WERI-Rb-1 (cell line): Measurements from ENCODE around the gene PTPRN2.

ENCODE experiments used
- DNase-seq: peaks from one replicate; pipeline ENCODE4 v3.0.0-alpha.2; 2020
- H3K27ac ChIP-seq: fragments of 250-450 bp; sonication (Bioruptor Pico); 2 replicates; pipeline ENCODE4 v1.5.1; 2020; ENCODE audit warnings: mild to moderate bottlenecking, moderate library complexity
- H3K27me3 ChIP-seq: fragments of 250-450 bp; sonication (Bioruptor Pico); 2 replicates; pipeline ENCODE4 v1.5.1; 2021; ENCODE audit warnings: mild to moderate bottlenecking, low read depth, moderate library complexity; ENCODE audit not compliant: insufficient read depth, severe bottlenecking
- H3K36me3 ChIP-seq: fragments of 250-450 bp; sonication (Bioruptor Pico); 2 replicates; pipeline ENCODE4 v1.5.1; 2020; ENCODE audit warnings: mild to moderate bottlenecking, moderate library complexity
- H3K4me3 ChIP-seq: 2 replicates; pipeline ENCODE4 v1.5.1; 2011; ENCODE audit warnings: low read depth, mild to moderate bottlenecking, control low read depth, low read length
- H3K9me3 ChIP-seq: fragments of 250-450 bp; sonication (Bioruptor Pico); 2 replicates; pipeline ENCODE4 v1.5.1; 2021; ENCODE audit warnings: mild to moderate bottlenecking, moderate library complexity; ENCODE audit not compliant: severe bottlenecking
- TF ChIP-seq, protein P1 (sequence below): IDR thresholded peaks from 2 replicates; pipeline ENCODE4 v1.5.1; 2011; ENCODE audit warnings: low read depth, mild to moderate bottlenecking, control low read depth, inconsistent platforms, low read length

The PTPRN2 gene

DNA sequence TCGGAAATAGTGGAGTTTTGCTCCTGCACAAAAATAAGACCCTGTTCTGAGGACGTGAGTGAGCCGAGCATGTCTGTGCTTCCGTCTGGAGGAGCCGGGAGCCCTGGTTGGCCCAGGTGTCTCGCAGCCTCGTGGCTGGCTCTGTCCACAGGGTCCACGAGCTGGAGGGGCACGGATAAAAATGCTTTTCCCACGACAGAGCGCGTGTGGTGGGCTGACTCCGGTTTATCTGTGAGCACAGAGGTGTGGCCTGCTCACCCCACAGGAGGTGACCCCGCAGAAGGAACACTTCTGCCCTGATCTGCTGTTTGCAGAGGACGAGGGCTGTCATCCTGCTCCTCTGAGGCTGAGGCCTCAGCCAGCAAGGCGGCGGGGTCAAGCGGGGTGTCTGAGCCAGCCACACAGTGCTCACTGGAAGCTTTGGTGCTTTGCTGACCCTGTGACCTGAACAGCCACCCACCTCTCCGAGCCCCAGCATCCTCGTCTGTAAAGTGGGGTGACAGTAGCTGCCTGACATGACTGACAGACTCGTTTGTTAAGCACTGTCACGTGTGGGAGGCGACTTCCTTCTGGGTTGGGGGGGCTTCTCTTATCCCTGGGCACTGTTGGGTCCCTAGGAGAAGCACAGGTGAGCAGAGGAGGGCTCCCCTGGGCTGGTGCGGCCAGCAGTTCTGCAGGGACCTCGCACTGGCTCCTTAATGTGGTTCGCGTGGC, 1088.3 kb downstream of the PTPRN2 start:
- Histone ChIP-seq H3K27ac (no peak overlapping the region), H3K27me3 (no peaks in the 10 kb centered on the region), H3K36me3 (no peaks in the 10 kb centered on the region), H3K9me3 (no peaks in the 10 kb centered on the region), H3K4me3 (no peak overlapping the region)
- TF ChIP-seq, protein P1, sequence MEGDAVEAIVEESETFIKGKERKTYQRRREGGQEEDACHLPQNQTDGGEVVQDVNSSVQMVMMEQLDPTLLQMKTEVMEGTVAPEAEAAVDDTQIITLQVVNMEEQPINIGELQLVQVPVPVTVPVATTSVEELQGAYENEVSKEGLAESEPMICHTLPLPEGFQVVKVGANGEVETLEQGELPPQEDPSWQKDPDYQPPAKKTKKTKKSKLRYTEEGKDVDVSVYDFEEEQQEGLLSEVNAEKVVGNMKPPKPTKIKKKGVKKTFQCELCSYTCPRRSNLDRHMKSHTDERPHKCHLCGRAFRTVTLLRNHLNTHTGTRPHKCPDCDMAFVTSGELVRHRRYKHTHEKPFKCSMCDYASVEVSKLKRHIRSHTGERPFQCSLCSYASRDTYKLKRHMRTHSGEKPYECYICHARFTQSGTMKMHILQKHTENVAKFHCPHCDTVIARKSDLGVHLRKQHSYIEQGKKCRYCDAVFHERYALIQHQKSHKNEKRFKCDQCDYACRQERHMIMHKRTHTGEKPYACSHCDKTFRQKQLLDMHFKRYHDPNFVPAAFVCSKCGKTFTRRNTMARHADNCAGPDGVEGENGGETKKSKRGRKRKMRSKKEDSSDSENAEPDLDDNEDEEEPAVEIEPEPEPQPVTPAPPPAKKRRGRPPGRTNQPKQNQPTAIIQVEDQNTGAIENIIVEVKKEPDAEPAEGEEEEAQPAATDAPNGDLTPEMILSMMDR: no peak
- no peak for DNase-seq

DNA sequence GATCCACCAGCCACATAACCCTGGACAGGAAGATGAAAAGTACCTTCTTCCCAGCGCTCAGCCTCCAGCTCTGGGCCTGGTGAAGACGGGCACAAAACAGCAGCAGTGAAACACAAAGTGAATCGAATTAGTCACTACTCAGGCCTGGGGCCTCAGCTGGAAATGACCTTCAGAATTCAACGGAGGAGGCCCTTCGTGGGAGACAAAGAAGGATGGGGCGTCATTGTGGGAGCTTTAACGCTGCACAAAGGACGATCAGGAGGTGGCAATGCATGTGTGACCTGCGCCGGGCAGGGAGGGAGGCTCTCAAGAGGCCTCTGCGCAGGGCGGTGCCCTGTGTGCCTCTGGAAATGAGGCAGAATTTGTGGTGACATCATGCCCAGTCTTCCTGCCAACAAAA, 1089.0 kb downstream of the PTPRN2 start:
- no peaks in the 10 kb centered on the region for H3K9me3 ChIP-seq
- TF ChIP-seq, protein P1: no peak
- DNase-seq: no peak
- no peak overlapping the region for H3K4me3 ChIP-seq
- no peak overlapping the region for H3K27ac ChIP-seq
- no peaks in the 10 kb centered on the region for H3K36me3 ChIP-seq
- no peaks in the 10 kb centered on the region for H3K27me3 ChIP-seq

DNA sequence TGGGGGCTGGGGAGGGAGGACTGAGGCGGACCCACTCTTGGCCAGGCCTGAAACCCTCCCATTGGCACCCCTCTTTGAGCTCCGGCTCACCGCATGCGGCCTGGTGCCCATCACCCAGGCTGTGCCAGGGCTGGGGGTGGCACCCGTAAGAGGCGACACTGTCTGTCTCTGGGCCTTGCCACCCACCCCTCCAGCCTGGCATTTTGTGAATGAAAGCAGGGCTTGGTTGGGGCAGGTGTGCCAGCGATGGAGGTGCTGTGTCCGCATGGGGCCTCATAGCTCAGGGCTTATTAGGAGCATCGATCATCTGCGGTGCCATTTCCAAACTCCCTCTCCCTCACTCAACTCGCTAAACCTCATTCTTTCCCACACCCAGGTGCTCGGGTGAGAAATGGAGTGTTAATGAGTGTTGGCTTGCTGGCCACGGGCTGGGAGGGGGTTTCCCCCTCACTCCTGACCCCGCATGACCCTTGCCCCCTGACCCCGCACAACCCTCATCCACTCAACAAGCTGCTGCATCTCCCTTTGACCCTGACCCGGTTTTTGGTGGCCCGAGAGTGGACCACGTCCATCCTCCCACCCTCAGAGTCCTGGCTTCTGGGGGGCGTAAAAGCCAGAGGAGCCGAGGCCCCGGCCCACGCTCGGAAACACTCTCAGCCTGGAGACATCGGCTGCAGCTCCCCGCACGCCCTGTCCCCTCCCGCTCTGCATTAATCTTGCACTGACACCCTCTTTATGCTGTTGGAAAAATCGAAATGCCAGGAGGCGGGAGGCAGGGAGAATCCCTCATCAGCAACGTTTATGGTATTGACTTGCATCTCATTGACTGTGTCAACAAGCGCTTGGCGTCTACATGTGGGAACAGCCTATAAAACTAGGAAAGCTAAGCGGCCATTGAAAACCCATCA, 1089.6 kb downstream of the PTPRN2 start:
- Histone ChIP-seq H3K27ac (no peak overlapping the region), H3K9me3 (no peaks in the 10 kb centered on the region), H3K36me3 (no peaks in the 10 kb centered on the region), H3K27me3 (no peaks in the 10 kb centered on the region), H3K4me3 (no peak overlapping the region)
- TF ChIP-seq, protein P1: no peak
- no peak for DNase-seq

DNA sequence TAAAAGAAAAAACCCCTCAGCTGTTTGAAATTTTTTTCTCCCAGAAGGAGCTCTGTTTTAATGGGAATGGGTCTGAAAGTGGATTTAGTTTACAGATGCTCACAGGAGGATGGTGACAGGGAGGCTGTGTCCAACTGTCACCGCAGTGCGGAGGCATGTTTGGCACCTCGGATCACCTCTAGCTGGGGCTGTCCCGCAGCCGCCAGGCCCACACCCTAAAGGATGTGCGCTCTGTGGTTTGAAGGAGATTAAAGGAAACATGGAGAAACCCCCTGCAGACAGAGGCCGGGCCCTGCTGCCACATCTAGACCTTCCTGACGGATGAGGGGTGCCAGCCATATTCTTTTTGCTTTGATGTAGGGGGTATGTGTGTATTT, 1090.3 kb downstream of the PTPRN2 start:
- TF ChIP-seq, protein P1: no peak
- no peaks in the 10 kb centered on the region for H3K9me3 ChIP-seq

DNA sequence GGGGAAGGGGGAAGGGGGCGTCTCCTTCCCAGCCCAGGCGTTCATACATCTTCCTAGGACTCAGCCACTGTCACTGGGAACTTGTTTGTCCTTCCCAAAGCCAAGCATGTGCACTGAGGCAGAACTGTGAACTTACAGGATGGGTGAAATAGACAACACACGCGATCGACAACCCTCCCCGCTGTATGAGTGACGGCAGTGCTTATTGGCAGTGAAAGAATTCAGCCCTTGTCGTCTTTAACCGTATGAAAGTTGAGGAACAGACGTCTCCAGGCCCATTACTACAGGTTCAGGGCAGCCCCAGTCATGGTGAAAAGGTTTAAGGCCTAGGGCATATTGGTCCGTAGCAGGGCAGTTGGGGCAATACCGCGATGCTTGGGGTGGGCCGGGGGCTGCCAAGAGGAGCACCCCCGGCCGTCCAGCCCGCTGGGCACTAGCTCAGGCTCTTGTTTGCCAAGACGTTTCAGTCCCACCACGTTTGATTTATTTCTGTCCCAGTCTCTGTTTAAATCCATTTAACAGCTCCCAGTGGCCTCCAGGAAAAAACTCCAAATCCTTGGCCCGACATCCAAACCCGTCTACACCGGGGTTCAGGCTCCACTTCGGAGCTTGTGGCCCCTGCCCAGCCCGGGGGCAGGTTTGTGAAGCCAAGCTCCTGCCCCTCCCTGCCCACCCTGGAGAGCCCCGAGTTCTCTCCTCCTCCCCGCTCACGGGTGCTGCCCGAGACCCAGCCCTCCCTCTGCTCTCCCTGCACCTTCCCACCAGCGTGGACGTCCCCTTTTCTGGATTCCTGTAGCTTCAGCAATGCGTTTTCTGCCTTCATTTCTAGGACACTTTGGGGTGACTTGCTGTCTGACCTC, 1091.0 kb downstream of the PTPRN2 start:
- Histone ChIP-seq H3K27me3 (no peaks in the 10 kb centered on the region), H3K9me3 (no peaks in the 10 kb centered on the region), H3K4me3 (no peak overlapping the region), H3K27ac (no peak overlapping the region), H3K36me3 (no peaks in the 10 kb centered on the region)
- TF ChIP-seq, protein P1: no peak
- no peak for DNase-seq

More for the DNA sequence above, 1090.3 kb downstream of the PTPRN2 start:
- Histone ChIP-seq H3K27ac (no peak overlapping the region), H3K27me3 (no peaks in the 10 kb centered on the region), H3K36me3 (no peaks in the 10 kb centered on the region), H3K4me3 (no peak overlapping the region)
- no peak for DNase-seq
